ENCODE results near the gene ATP5ME.
"Not testable (repeated sequence)": the region's sequence is repeated elsewhere in the genome, so short reads cannot be mapped to it uniquely, and the experiment has no call there.

Gene ATP5ME

DNA sequence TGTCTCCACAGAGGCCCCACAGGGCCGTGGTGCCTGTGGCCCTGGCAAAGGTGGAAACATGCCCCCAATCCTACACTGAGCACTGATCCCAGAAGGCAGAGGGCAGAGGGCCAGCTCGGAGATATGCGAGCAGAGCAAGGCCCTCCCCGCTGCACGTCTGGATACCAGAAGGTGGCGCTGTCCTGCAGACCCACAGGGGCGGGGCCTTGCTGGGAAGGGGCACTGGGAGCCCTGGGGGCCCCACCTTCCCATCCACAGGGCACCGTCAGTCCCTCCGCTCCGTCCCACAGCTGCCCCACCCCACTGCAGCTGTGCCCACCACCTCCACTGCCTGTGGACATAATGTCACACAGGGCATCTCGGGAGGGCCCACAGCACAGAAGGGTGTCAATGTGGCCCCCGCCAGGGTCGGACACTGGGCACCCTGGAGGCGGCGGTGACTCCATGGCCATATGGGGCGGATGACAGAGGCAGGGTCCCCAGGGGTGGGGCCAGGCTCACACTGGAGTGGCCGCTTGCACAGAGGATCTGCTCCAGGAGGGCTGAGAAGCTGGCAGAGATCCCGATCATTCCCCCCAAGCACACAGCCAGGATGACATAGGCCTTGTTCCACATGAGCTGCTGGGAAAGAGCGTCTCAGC lies 10.0 kb upstream of the ATP5ME start:
- no peak for DNase-seq (ENCODE audit: low read depth)

DNA sequence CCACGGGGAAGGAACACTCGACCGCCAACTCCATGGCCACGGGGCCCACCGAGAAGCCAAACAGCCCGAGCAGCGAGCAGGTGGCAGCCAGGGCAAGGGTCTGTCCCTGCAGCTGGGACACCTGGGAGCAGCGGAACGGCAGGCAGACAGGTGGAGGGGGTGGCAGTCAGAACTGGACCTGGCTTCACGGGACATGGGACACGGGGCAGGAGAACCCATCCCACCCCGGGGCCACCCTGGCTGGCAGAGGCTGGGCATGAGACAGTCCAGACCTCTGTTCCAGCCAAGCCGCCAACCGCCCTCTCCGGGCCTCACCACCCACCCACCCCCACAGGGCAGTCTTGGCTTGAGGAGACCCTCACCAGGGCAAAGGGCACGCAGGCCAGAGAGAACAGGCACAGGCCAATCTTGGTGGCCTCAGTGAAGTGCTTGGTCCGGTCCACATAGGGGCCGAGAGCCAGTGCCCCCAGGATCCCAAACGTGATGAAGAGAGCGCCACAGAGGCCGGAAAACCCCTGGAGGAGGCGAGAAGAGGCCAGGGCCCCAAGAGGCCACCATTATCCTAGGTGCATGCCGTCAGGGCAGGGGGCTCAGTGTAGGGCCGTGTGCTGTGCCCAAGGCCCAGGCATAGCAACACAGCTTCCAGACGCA lies 9.3 kb upstream of the ATP5ME start:
- no peak for DNase-seq (ENCODE audit: low read depth)

- no peak for DNase-seq (ENCODE audit: low read depth)
These were observed 8.6 kb upstream of the ATP5ME start for GRCh38 chr4:682490-683172.

GRCh38 chr4:681736-682451 lies 7.8 kb upstream of the ATP5ME start:
- no peak for DNase-seq (ENCODE audit: low read depth)

- peak; percentile 45 for DNase-seq (ENCODE audit: low read depth)
These were observed 7.0 kb upstream of the ATP5ME start for GRCh38 chr4:680928-681645.

- DNase-seq (ENCODE audit: low read depth), result no peak
These were observed 6.5 kb upstream of the ATP5ME start for GRCh38 chr4:680551-680927.

DNA sequence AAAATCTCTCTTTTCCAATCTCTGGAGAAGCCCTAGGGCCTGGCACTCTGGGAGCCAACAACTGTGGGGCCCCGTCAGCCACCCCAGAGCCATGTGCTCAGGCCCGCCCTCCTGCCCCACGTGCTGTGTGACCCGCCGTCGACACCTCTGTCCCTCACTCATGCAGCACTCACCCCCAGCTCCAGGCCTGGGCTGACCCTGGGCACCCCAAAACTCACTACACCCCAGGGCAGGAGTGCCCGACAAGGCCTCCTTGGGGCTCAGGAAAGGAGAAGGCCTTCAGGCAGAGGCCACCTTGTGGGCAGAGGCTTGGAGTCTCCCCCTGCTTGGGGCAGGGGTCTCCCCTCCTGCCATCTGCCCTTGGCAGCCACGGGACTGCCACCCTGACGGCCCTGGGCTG lies 6.0 kb upstream of the ATP5ME start:
- no peak for DNase-seq (ENCODE audit: low read depth)

GRCh38 chr4:679629-680028 lies 5.6 kb upstream of the ATP5ME start:
- no peak for DNase-seq (ENCODE audit: low read depth)

DNA sequence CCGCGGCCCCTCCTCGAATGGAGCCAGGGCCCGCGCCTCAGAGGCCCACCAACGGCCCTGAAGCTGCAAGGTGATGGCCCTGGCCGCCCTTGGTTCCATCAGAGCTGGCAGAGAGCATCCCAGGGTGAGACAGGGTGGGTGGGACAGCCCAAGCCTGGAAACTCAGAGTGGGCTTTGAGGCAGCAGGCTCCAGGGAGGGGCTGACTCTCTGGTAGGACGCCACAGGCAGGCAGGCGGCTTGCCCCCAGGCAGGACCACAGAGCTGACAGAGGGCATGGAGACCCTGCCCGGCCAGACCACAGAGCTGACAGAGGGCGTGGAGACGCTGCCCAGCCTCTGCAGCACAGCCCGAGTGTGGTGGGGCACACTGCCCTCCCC lies 5.0 kb upstream of the ATP5ME start:
- DNase-seq (ENCODE audit: low read depth), result no peak

DNA sequence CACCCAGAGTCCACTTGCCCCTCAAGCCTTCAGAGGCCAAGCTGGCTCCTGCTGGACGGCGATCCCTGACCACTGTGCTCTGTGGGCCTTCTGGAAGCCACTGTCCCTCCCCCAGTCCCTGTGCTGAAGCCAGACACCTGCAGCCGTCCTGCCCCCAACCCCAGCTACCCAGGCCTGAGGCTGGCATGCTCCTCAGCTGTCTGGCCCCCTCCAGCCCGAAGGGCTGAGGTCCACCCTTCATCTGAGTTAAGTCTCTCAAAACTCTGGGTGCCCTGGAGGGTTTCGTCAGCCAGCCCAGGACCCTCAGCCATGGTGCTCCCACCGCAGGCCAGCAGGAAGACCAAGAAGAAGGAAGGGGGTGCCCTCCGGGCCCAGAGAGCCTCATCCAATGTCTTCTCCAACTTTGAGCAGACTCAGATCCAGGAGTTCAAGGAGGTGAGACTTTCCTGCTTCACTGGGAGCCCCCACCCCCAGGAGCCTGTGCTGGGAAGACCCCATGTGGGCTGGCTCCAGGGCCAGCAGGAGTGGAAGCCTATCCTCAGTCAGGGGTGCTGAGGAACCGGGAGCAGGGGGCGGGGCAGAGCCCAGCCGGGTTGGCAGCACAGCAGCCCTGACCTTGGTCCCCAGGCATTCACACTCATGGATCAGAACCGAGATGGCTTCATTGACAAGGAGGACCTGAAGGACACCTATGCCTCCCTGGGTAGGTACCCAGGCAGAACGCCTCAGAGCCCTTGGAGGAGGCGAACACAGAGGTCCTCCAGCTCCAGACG lies 4.4 kb upstream of the ATP5ME start:
- DNase-seq (ENCODE audit: low read depth), result no peak

DNA sequence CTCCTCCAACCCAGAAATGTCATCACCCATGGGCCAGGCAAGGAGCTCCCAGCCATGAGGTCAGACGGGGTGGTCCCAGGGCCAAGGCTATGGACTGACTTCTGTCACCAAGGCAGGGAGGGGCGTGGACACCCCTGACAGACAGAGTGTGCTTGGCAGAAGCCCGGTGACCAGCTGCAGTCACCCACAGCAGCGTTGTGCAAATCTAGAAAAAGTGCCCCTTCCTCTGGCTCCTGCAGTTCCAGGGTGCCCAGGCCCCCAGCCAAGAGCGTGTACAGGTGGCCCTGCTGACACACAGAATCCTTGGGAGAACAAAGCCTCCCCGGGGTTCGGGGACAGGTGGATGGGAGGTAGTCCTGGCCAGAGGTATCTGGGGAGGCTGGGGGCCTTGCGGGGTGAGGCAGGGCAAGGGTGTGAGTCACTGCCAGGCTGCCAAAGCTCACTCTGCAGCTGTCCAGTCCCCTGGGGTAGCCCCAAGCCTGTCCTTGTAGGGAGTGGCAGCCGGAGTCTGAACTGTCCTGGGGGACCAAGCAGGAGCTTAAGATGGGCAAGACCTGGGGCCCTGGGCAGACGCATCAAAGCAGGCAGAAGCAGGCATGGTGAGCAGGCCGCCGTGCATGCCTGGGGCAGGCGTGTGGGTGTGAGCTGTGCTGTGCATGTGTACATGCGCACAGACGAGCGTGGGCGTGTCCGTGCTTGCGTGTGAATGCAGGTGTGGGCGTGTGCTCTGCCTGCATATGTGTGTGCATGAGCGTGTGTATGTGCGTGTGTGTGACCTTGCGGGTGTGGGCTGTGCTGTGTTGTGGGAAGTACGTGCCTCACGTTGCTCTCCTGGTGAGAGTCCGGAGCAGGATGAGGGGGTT lies 3.6 kb upstream of the ATP5ME start:
- no peak for DNase-seq (ENCODE audit: low read depth)

DNA sequence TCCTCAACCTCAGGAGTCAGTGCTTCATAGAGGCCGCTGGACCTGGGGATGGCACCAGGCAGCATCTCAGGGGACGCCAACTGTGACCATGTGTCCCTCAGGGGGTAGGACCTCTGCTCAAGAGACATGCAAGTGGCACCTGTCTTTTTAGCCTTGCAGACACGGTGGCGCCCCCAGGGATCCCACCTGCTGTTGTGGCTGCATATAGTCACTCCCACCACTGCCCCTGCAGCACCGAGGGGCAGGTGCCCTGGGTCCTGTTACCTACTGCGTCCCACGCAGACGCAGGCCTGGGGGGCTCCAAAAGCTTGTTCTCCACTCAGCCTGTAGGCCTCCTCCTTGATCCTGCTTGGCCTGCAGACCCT lies 2.8 kb upstream of the ATP5ME start:
- DNase-seq (ENCODE audit: low read depth), result no peak

- DNase-seq (ENCODE audit: low read depth), result no peak
These were observed 2.1 kb upstream of the ATP5ME start for GRCh38 chr4:675980-676870.

- no peak for DNase-seq (ENCODE audit: low read depth)
These were observed 1.2 kb upstream of the ATP5ME start for GRCh38 chr4:675036-675882.

- DNase-seq (ENCODE audit: low read depth), result no peak
These were observed 556 bp downstream of the ATP5ME start for GRCh38 chr4:673349-674091.

DNA sequence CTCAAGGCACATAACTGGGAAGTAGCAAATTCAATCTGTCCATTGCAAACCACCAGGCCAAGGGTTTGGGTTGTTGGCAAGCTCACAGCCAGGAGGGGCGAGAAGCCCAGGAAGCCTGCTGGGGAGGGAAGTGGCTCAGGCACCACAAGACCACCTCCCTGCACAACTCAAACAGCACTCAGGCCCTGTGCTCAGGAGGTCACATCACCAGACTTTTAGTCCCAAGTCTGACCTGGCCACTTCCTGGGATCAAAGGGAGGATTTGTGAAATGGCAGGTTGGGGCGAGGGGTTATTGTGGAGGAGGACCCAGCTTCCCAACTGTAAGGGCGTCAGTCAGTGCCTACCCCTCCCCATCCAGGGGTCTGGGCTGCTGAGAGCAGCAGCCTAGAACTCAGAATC lies 2.3 kb downstream of the ATP5ME start:
- DNase-seq (ENCODE audit: low read depth), result no peak

- DNase-seq (ENCODE audit: low read depth), result not testable (repeated sequence)
These were observed 4.1 kb downstream of the ATP5ME start for GRCh38 chr4:669806-670559.
